Osteoblast (primary cell): Measurements from ENCODE around the gene PEX16. TPM values are rescaled to one million over a fixed set of nuclear protein-coding genes. Genes with fewer than 3 reads are reported as not detected.

Experiments
- DNase-seq: peaks from one replicate; pipeline ENCODE4 v3.0.0; 2011; ENCODE audit warnings: low spot score, mixed read lengths; ENCODE audit not compliant: insufficient read length; ENCODE audit errors: missing footprints
- H2AFZ ChIP-seq: 2 replicates; pipeline ENCODE4 v1.6.0; 2011; ENCODE audit warnings: mild to moderate bottlenecking, low read length
- H3K27ac ChIP-seq: 2 replicates; pipeline ENCODE4 v1.5.1; 2011; ENCODE audit warnings: mild to moderate bottlenecking, low read depth, low read length, moderate library complexity
- H3K27me3 ChIP-seq: 2 replicates; pipeline ENCODE4 v1.6.0; 2012; ENCODE audit warnings: mild to moderate bottlenecking, control low read depth, inconsistent platforms, low read length, moderate library complexity; ENCODE audit not compliant: insufficient read depth
- H3K36me3 ChIP-seq: 2 replicates; pipeline ENCODE4 v1.5.1; 2011; ENCODE audit warnings: mild to moderate bottlenecking, low read length, control low read depth, moderate library complexity; ENCODE audit not compliant: insufficient read depth
- H3K4me1 ChIP-seq: 2 replicates; pipeline ENCODE4 v1.5.1; 2011; ENCODE audit warnings: mild to moderate bottlenecking, low read length, control low read depth, moderate library complexity; ENCODE audit not compliant: insufficient read depth
- H3K4me2 ChIP-seq: 2 replicates; pipeline ENCODE4 v1.6.0; 2011; ENCODE audit warnings: mild to moderate bottlenecking, low read length; ENCODE audit not compliant: insufficient read depth
- H3K4me3 ChIP-seq: fragments of 200-600 bp; sonication (generic); 3 replicates; pipeline ENCODE4 v1.5.1; 2012; ENCODE audit warnings: mild to moderate bottlenecking, low read length, inconsistent platforms; ENCODE audit not compliant: insufficient read depth
- H3K79me2 ChIP-seq: 2 replicates; pipeline ENCODE4 v1.6.0; 2012; ENCODE audit warnings: mild to moderate bottlenecking, low read length, control low read depth, inconsistent platforms; ENCODE audit not compliant: insufficient read depth
- H3K9me3 ChIP-seq: 2 replicates; pipeline ENCODE4 v1.5.1; 2011; ENCODE audit warnings: low read depth, low read length, control low read depth
- H4K20me1 ChIP-seq: 2 replicates; pipeline ENCODE4 v1.6.0; 2012; ENCODE audit warnings: mild to moderate bottlenecking, low read length, control low read depth; ENCODE audit not compliant: insufficient read depth
- total RNA-seq: library from RNA; depleted of rRNA; stranded (reverse); fragments of >200 nt; gene quantifications from 2 replicates; pipeline ENCODE4 v1.2.3, GENCODE V29; 2012
- TF ChIP-seq, protein P1 (sequence below): IDR thresholded peaks from 2 replicates; pipeline ENCODE4 v1.5.1; 2011; ENCODE audit warnings: mild to moderate bottlenecking, low read depth, low read length, moderate library complexity; ENCODE audit errors: extremely low read depth

PEX16 gene
- total RNA-seq, 1 donor = 28.6 TPM

- Histone ChIP-seq H3K9me3 (no peaks in the 10 kb centered on the region), H3K79me2 (peaks cover 20% of the 10 kb centered on the region), H4K20me1 (peaks cover 7% of the 10 kb centered on the region), H3K36me3 (peaks cover 3% of the 10 kb centered on the region), H3K4me2 (no peak overlapping the region), H3K27me3 (peaks cover 39% of the 10 kb centered on the region), H2AFZ (no peak overlapping the region), H3K27ac (no peak overlapping the region), H3K4me1 (peaks cover 11% of the 10 kb centered on the region), H3K4me3 (no peak overlapping the region)
- TF ChIP-seq, protein P1, sequence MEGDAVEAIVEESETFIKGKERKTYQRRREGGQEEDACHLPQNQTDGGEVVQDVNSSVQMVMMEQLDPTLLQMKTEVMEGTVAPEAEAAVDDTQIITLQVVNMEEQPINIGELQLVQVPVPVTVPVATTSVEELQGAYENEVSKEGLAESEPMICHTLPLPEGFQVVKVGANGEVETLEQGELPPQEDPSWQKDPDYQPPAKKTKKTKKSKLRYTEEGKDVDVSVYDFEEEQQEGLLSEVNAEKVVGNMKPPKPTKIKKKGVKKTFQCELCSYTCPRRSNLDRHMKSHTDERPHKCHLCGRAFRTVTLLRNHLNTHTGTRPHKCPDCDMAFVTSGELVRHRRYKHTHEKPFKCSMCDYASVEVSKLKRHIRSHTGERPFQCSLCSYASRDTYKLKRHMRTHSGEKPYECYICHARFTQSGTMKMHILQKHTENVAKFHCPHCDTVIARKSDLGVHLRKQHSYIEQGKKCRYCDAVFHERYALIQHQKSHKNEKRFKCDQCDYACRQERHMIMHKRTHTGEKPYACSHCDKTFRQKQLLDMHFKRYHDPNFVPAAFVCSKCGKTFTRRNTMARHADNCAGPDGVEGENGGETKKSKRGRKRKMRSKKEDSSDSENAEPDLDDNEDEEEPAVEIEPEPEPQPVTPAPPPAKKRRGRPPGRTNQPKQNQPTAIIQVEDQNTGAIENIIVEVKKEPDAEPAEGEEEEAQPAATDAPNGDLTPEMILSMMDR = no peak
- DNase-seq = peak; percentile 69
Measured at GRCh38 chr11:45919806-45920530, 2.3 kb upstream of the PEX16 start.

- TF ChIP-seq, protein P1 = no peak
- peak; percentile 72 for DNase-seq
- peak overlapping the region; percentile 98 for H3K4me2 ChIP-seq
- peaks cover 11% of the 10 kb centered on the region for H3K4me1 ChIP-seq
- no peaks in the 10 kb centered on the region for H3K9me3 ChIP-seq
- H3K79me2 ChIP-seq = peaks cover 20% of the 10 kb centered on the region
- H2AFZ ChIP-seq = peak overlapping the region; percentile 1
- peaks cover 7% of the 10 kb centered on the region for H3K36me3 ChIP-seq
- H3K4me3 ChIP-seq = peak overlapping the region; percentile 100
- peaks cover 13% of the 10 kb centered on the region for H4K20me1 ChIP-seq
- peaks cover 31% of the 10 kb centered on the region for H3K27me3 ChIP-seq
- no peak overlapping the region for H3K27ac ChIP-seq
Measured at GRCh38 chr11:45918962-45919675, 1.4 kb upstream of the PEX16 start.

GRCh38 chr11:45918331-45918941 lies 759 bp upstream of the PEX16 start:
- H3K4me2 ChIP-seq = peak overlapping the region; percentile 98
- TF ChIP-seq, protein P1 = no peak
- H2AFZ ChIP-seq = peak overlapping the region; percentile 99
- peak overlapping the region; percentile 100 for H3K4me3 ChIP-seq
- peaks cover 13% of the 10 kb centered on the region for H4K20me1 ChIP-seq
- no peaks in the 10 kb centered on the region for H3K9me3 ChIP-seq
- H3K36me3 ChIP-seq = peaks cover 13% of the 10 kb centered on the region
- peaks cover 20% of the 10 kb centered on the region for H3K79me2 ChIP-seq
- H3K27ac ChIP-seq = peak overlapping the region; percentile 84
- peak; percentile 100 for DNase-seq
- peaks cover 11% of the 10 kb centered on the region for H3K4me1 ChIP-seq
- peaks cover 27% of the 10 kb centered on the region for H3K27me3 ChIP-seq

DNA sequence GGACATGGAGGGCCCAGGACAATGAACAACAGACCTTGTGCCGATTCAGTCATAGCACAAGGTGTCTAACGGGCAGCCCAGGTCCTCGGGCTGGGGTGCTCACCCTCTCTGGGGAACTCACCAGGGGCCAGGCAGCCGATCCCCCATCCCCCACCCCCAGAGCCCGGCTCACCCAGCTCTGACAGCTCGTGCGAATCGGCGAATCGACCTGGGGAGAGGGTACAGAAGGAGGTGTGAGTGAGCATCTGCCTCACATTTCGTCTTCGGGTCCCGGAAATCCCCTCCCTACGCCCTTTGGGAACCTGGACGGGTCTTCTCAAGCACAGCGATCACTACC lies 423 bp downstream of the PEX16 start:
- H4K20me1 ChIP-seq = peaks cover 13% of the 10 kb centered on the region
- DNase-seq = peak; percentile 81
- H3K9me3 ChIP-seq = no peaks in the 10 kb centered on the region
- H3K36me3 ChIP-seq = peaks cover 20% of the 10 kb centered on the region
- TF ChIP-seq, protein P1 = no peak
- peak overlapping the region; percentile 98 for H3K4me2 ChIP-seq
- peak overlapping the region; percentile 91 for H2AFZ ChIP-seq
- peak overlapping the region; percentile 100 for H3K4me3 ChIP-seq
- peaks cover 20% of the 10 kb centered on the region for H3K79me2 ChIP-seq
- H3K27ac ChIP-seq = peak overlapping the region; percentile 84
- peaks cover 11% of the 10 kb centered on the region for H3K4me1 ChIP-seq
- peaks cover 15% of the 10 kb centered on the region for H3K27me3 ChIP-seq
